H1 (cell line): ENCODE results near the gene HMGB4. TPM values are rescaled to one million over a fixed set of nuclear protein-coding genes. Genes with fewer than 3 reads are reported as not detected.

Source experiments
- CTCF ChIA-PET: fragments of 300-600 bp; sonication (Branson Sonifier 250); formaldehyde crosslinking; loops from one replicate; lab custom pipeline; 2021; ENCODE audit not compliant: partially characterized antibody; lab: Charles Lee
- POLR2A ChIA-PET: fragments of 300-600 bp; sonication (Branson Sonifier 250); formaldehyde crosslinking; loops from one replicate; lab custom pipeline; 2021; ENCODE audit warnings: inconsistent platforms; ENCODE audit not compliant: partially characterized antibody; lab: Charles Lee
- DNase-seq, 2 experiments: peaks; one replicate each; pipeline versions ENCODE4 v3.0.0 to v3.0.0-alpha.2; 2010 to 2022; ENCODE audit warnings: low spot score in 2 of 2, low read depth in 1 of 2, mixed read lengths in 1 of 2
- FAIRE-seq: peaks from 2 replicates; lab custom pipeline; 2011; peaks lifted over from hg19 to GRCh38; lab: Jason Lieb, UNC
- H2AFZ ChIP-seq: 2 replicates; pipeline ENCODE4 v1.8.1; 2012; ENCODE audit warnings: low read length, inconsistent platforms
- H2AK5ac ChIP-seq: 2 replicates; pipeline ENCODE4 v1.6.1; 2013; ENCODE audit warnings: low read depth, low read length
- H2BK120ac ChIP-seq: replicated peaks from 2 replicates; pipeline ENCODE3; 2013; ENCODE audit warnings: low read depth, low read length, inconsistent platforms
- H2BK12ac ChIP-seq: 2 replicates; pipeline ENCODE4 v1.6.1; 2013; ENCODE audit warnings: low read depth, low read length
- H2BK15ac ChIP-seq: 2 replicates; pipeline ENCODE4 v1.6.1; 2013; ENCODE audit warnings: low read length
- H2BK20ac ChIP-seq: 2 replicates; pipeline ENCODE4 v1.6.1; 2013; ENCODE audit warnings: low read length
- H2BK5ac ChIP-seq: 2 replicates; pipeline ENCODE4 v1.6.1; 2013; ENCODE audit warnings: low read depth, low read length
- H3K14ac ChIP-seq: 2 replicates; pipeline ENCODE4 v1.6.1; 2013; ENCODE audit warnings: inconsistent platforms; ENCODE audit not compliant: insufficient read length
- H3K18ac ChIP-seq: 2 replicates; pipeline ENCODE4 v1.6.1; 2013; ENCODE audit warnings: low read length; ENCODE audit errors: extremely low read depth
- H3K23ac ChIP-seq: 2 replicates; pipeline ENCODE4 v1.6.1; 2013; ENCODE audit warnings: inconsistent platforms; ENCODE audit not compliant: insufficient read length
- H3K23me2 ChIP-seq: 2 replicates; pipeline ENCODE4 v1.6.1; 2013; ENCODE audit warnings: low read depth, low read length
- H3K27ac ChIP-seq: 2 replicates; pipeline ENCODE4 v1.6.1; 2011; ENCODE audit warnings: low read depth, low read length, inconsistent platforms
- H3K27me3 ChIP-seq, 4 experiments: replicated peaks in 1 of 4; 1 replicate in 1 of 4; 2 replicates in 3 of 4; pipeline versions ENCODE4 v1.6.1 to v1.8.1; 2011 to 2013; ENCODE audit warnings: low read length in 3 of 4, mild to moderate bottlenecking in 3 of 4, inconsistent platforms in 2 of 4, mixed read lengths in 2 of 4, moderate library complexity in 1 of 4; ENCODE audit not compliant: control insufficient read depth in 3 of 4, insufficient read depth in 3 of 4; ENCODE audit errors: extremely low read depth in 1 of 4
- H3K36me3 ChIP-seq, 4 experiments: 2 replicates each; pipeline versions ENCODE4 v1.6.1 to v1.8.1; 2011 to 2013; ENCODE audit warnings: mild to moderate bottlenecking in 4 of 4, low read length in 3 of 4, moderate library complexity in 2 of 4, control low read depth in 1 of 4, inconsistent platforms in 1 of 4; ENCODE audit not compliant: insufficient read depth in 4 of 4, control insufficient read depth in 2 of 4
- H3K4ac ChIP-seq: replicated peaks from 2 replicates; pipeline ENCODE3; 2013; ENCODE audit warnings: low read length, low read depth, mixed read lengths, inconsistent platforms; ENCODE audit not compliant: insufficient read length
- H3K4me1 ChIP-seq, 4 experiments: replicated peaks in 1 of 4; 1 replicate in 1 of 4; 2 replicates in 3 of 4; pipeline versions ENCODE4 v1.6.1 to v1.8.1; 2011 to 2013; ENCODE audit warnings: low read length in 3 of 4, inconsistent platforms in 2 of 4, mixed read lengths in 1 of 4; ENCODE audit not compliant: insufficient read depth in 4 of 4, control insufficient read depth in 3 of 4
- H3K4me2 ChIP-seq, 2 experiments: 2 replicates each; pipeline versions ENCODE4 v1.6.1 to v1.8.1; 2011 to 2013; ENCODE audit warnings: low read depth in 2 of 2, low read length in 2 of 2, control low read depth in 1 of 2, inconsistent platforms in 1 of 2, mild to moderate bottlenecking in 1 of 2; ENCODE audit not compliant: insufficient read depth in 1 of 2
- H3K4me3 ChIP-seq, 4 experiments: fragments of 200-600, 300-600 bp in 1 of 4; sonication (generic), shearing (Covaris generic), sonication (Bioruptor Twin) in 1 of 4; 2 replicates each; pipeline versions ENCODE4 v1.5.1 to v1.8.1; 2011 to 2016; ENCODE audit warnings: low read length in 4 of 4, low read depth in 3 of 4, control low read depth in 2 of 4, inconsistent platforms in 2 of 4, mild to moderate bottlenecking in 2 of 4, mixed read lengths in 1 of 4, moderate library complexity in 1 of 4; ENCODE audit not compliant: insufficient read depth in 2 of 4; ENCODE audit errors: extremely low read depth in 1 of 4
- H3K56ac ChIP-seq: replicated peaks from 2 replicates; pipeline ENCODE3; 2013; ENCODE audit warnings: low read depth, mild to moderate bottlenecking, mixed read lengths, low read length, inconsistent platforms; ENCODE audit not compliant: insufficient read length
- H3K79me1 ChIP-seq: 2 replicates; pipeline ENCODE4 v1.6.1; 2013; ENCODE audit warnings: low read depth, low read length, control low read depth
- H3K79me2 ChIP-seq, 2 experiments: 2 replicates each; pipeline versions ENCODE4 v1.6.1 to v1.8.1; 2012 to 2013; ENCODE audit warnings: low read length in 2 of 2, mild to moderate bottlenecking in 2 of 2, inconsistent platforms in 1 of 2; ENCODE audit not compliant: insufficient read depth in 2 of 2, control insufficient read depth in 1 of 2
- H3K9ac ChIP-seq, 4 experiments: replicated peaks in 1 of 4; 1 replicate in 1 of 4; 2 replicates in 3 of 4; pipeline versions ENCODE4 v1.6.1 to v1.8.1; 2011 to 2013; ENCODE audit warnings: low read depth in 3 of 4, low read length in 3 of 4, control low read depth in 2 of 4, mild to moderate bottlenecking in 2 of 4, moderate library complexity in 2 of 4, inconsistent platforms in 1 of 4; ENCODE audit errors: extremely low read depth in 1 of 4
- H3K9me3 ChIP-seq, 2 experiments: 2 replicates each; pipeline versions ENCODE4 v1.6.1 to v1.8.1; 2012 to 2013; ENCODE audit warnings: mild to moderate bottlenecking in 2 of 2, moderate library complexity in 2 of 2, control low read depth in 1 of 2, inconsistent platforms in 1 of 2, low read depth in 1 of 2, low read length in 1 of 2, mixed read lengths in 1 of 2; ENCODE audit not compliant: insufficient read depth in 2 of 2
- H4K20me1 ChIP-seq, 2 experiments: replicated peaks in 1 of 2; 2 replicates each; pipeline versions ENCODE3 to v1.8.1; 2011 to 2013; ENCODE audit warnings: inconsistent platforms in 2 of 2, low read length in 2 of 2, mild to moderate bottlenecking in 1 of 2; ENCODE audit not compliant: insufficient read depth in 2 of 2, control insufficient read depth in 1 of 2
- H4K5ac ChIP-seq: 2 replicates; pipeline ENCODE4 v1.6.1; 2013; ENCODE audit warnings: low read length, low read depth, mixed read lengths, inconsistent platforms; ENCODE audit not compliant: insufficient read length
- H4K8ac ChIP-seq: 2 replicates; pipeline ENCODE4 v1.8.0; 2013; ENCODE audit warnings: mild to moderate bottlenecking, moderate library complexity, low read length, inconsistent platforms; ENCODE audit not compliant: insufficient read depth; ENCODE audit errors: extremely low read depth
- H4K91ac ChIP-seq: replicated peaks from 2 replicates; pipeline ENCODE3; 2013; ENCODE audit warnings: low read length, mixed read lengths, inconsistent platforms; ENCODE audit not compliant: insufficient read length
- E2F6 ChIP-seq: IDR thresholded peaks from 2 replicates; pipeline ENCODE4 v1.6.1; 2012; ENCODE audit warnings: inconsistent platforms
- PHF8 ChIP-seq: fragments of 200-600 bp; sonication (generic); conservative IDR thresholded peaks from 2 replicates; pipeline ENCODE4 v1.7.1; 2012; ENCODE audit warnings: low read depth, mild to moderate bottlenecking, inconsistent platforms, low read length, moderate library complexity
- RAD21 ChIP-seq, 2 experiments: IDR thresholded peaks in 1 of 2; conservative IDR thresholded peaks in 1 of 2; 2 replicates each; pipeline ENCODE4 v1.6.1; 2011; ENCODE audit warnings: low read depth in 2 of 2, low read length in 2 of 2, improper control_type of control experiment in 1 of 2, inconsistent platforms in 1 of 2, mild to moderate bottlenecking in 1 of 2, moderate library complexity in 1 of 2
- RNF2 ChIP-seq: fragments of 200-900, 300-1000 bp; sonication (generic); IDR thresholded peaks from 2 replicates; pipeline ENCODE4 v1.7.1; 2016; ENCODE audit warnings: borderline replicate concordance, low read depth, mild to moderate bottlenecking, antibody characterized with exemption, low read length; ENCODE audit not compliant: poor library complexity, severe bottlenecking; ENCODE audit errors: missing control alignments
- YY1 ChIP-seq: IDR thresholded peaks from 2 replicates; pipeline ENCODE4 v1.6.1; 2011; ENCODE audit warnings: low read depth, mild to moderate bottlenecking, low read length
- WGBS, 2 experiments: shearing (Covaris generic) in 1 of 2; methylation state at CpG; one replicate each; pipeline versions ENCODE4 v1.1.6 to v1.1.7; 2013 to 2015; ENCODE audit warnings: low lambda C conversion rate in 2 of 2, mixed read lengths in 2 of 2, inconsistent platforms in 1 of 2, low coverage in 1 of 2, missing lambda C conversion rate in 1 of 2; ENCODE audit not compliant: insufficient replicate concordance in 2 of 2, insufficient coverage in 1 of 2, insufficient read length in 1 of 2; ENCODE audit errors: extremely low coverage in 1 of 2, missing lambda C conversion rate in 1 of 2; 5-methylcytosine and 5-hydroxymethylcytosine counted together
- polyA plus RNA-seq, 7 experiments: library from polyadenylated mRNA; depleted of rRNA in 3 of 7; stranded (reverse) in 5 of 7; unstranded in 2 of 7; fragments of >200 nt in 5 of 7; fragments of 200-250 nt in 2 of 7; gene quantifications; 1 replicate in 5 of 7; 2 replicates in 1 of 7; 4 replicates in 1 of 7; pipeline versions ENCODE4 v1.2.1 to v1.2.3, GENCODE V29; 2011 to 2013; ENCODE audit warnings: missing spikeins in 2 of 7, mixed read lengths in 2 of 7
- total RNA-seq: library from RNA; stranded (reverse); fragmentation: NEBNext Ultra II Directional; extraction: Animal tissue kit (Norgen Biotek cat#: 25700); gene quantifications from 2 replicates; pipeline ENCODE4 v1.2.1, GENCODE V29; 2021

HMGB4 gene
- total and polyA plus RNA-seq, 2 of the 8 experiments (the other 6 are each of a cell fraction or from before 2014, with no cell fraction given): not detected

GRCh38 chr1:33905241-33905640 lies 41.4 kb downstream of the HMGB4 start:
- WGBS, 2 experiments: 88% methylated on average over 3 of the region's 3 CpGs; no CpG with 5 or more reads in 1 of the 2 experiments
- no peaks in the 10 kb centered on the region for H3K4me1 ChIP-seq
- H3K9me3 ChIP-seq: no peaks in the 10 kb centered on the region
- H4K5ac ChIP-seq: no peak overlapping the region
- no peaks in the 10 kb centered on the region for H3K23me2 ChIP-seq
- H4K8ac ChIP-seq: no peak overlapping the region
- CTCF ChIA-PET: no interaction called here
- TF ChIP-seq E2F6 (no peak), PHF8 (no peak), YY1 (no peak), RNF2 (no peak), RAD21 (IDR thresholded peaks at IDR 0.05 in 1 of 2, conservative IDR thresholded peaks at IDR 0.05 in 1 of 2; ENCODE audit: low read depth in 2 of 2, low read length in 2 of 2) (no peak)
- H3K79me2 ChIP-seq: no peaks in the 10 kb centered on the region
- no peak overlapping the region for H3K23ac ChIP-seq
- POLR2A ChIA-PET: no interaction called here
- H3K9ac ChIP-seq: no peak overlapping the region
- FAIRE-seq: no peak
- no peak overlapping the region for H3K4ac ChIP-seq
- DNase-seq: no peak
- no peak overlapping the region for H2BK120ac ChIP-seq
- H3K56ac ChIP-seq: no peak overlapping the region
- no peak overlapping the region for H2AK5ac ChIP-seq
- H2BK5ac ChIP-seq: no peak overlapping the region
- H3K79me1 ChIP-seq: no peaks in the 10 kb centered on the region; the same call in 1 of the 2 replicates
- H3K18ac ChIP-seq: no peak overlapping the region
- no peak overlapping the region for H3K4me2 ChIP-seq
- no peaks in the 10 kb centered on the region for H3K27me3 ChIP-seq
- H4K91ac ChIP-seq: no peak overlapping the region
- H3K4me3 ChIP-seq: no peak overlapping the region
- H3K27ac ChIP-seq: no peak overlapping the region
- H2AFZ ChIP-seq: no peak overlapping the region
- H2BK12ac ChIP-seq: no peak overlapping the region
- H2BK15ac ChIP-seq: no peak overlapping the region
- H3K36me3 ChIP-seq: no peaks in the 10 kb centered on the region
- no peak overlapping the region for H3K14ac ChIP-seq
- H4K20me1 ChIP-seq: no peaks in the 10 kb centered on the region
- H2BK20ac ChIP-seq: no peak overlapping the region
